ENCODE data around the gene MBOAT2. TPM values are rescaled to one million over a fixed set of nuclear protein-coding genes. Genes with fewer than 3 reads are reported as not detected.

MBOAT2 gene
- total RNA-seq, 5 donors from 2014 or later (not counting 1 experiment from before 2014, with no cell fraction given): 1.3 to 3.0 (median 2.7) TPM

- Mint-ChIP-seq H3K36me3 (no peaks in the 10 kb centered on the region), H3K27ac (no peak overlapping the region), H3K27me3 (peaks cover 0 to 8% of the 10 kb centered on the region in 2 donors), H3K4me3 (no peak overlapping the region), H3K9me3 (no peaks in the 10 kb centered on the region), H3K4me1 (no peaks in the 10 kb centered on the region)
- H3K4me1 ChIP-seq (ENCODE audit: control insufficient read depth in 1 of 2, extremely low read depth in 1 of 2, insufficient read depth in 2 of 2, low read length in 2 of 2): no peaks in the 10 kb centered on the region
- H3K36me3 ChIP-seq (ENCODE audit: control insufficient read depth in 2 of 2, extremely low read depth in 1 of 2, insufficient read depth in 1 of 2, low read length in 1 of 2): no peaks in the 10 kb centered on the region
- ChIA-PET POLR2A (no interaction called here), CTCF (no interaction called here)
- ATAC-seq (replicated peaks in 1 of 4) (no peak), DNase-seq (no peak)
- 93% methylated on average over 5 of the region's 7 CpGs for WGBS (ENCODE audit: insufficient coverage)
- no peak overlapping the region for H3K27ac ChIP-seq (ENCODE audit: low read length)
- H3K9me3 ChIP-seq: no peaks in the 10 kb centered on the region
- no peak overlapping the region for H3K4me3 ChIP-seq (ENCODE audit: control insufficient read depth in 1 of 2, extremely low read depth in 1 of 2, low read length in 1 of 2)
- H3K27me3 ChIP-seq (replicated peaks in 1 of 2; ENCODE audit: control insufficient read depth in 2 of 2, extremely low read depth in 1 of 2, insufficient read depth in 2 of 2, low read length in 1 of 2): no peaks in the 10 kb centered on the region
Measured at GRCh38 chr2:8993902-8994278, 9.6 kb downstream of the MBOAT2 start.

- DNase-seq: no peak
- H3K27me3 ChIP-seq (replicated peaks in 1 of 2; ENCODE audit: control insufficient read depth in 2 of 2, extremely low read depth in 1 of 2, insufficient read depth in 2 of 2, low read length in 1 of 2): no peaks in the 10 kb centered on the region
- H3K4me1 ChIP-seq (ENCODE audit: control insufficient read depth in 1 of 2, extremely low read depth in 1 of 2, insufficient read depth in 2 of 2, low read length in 2 of 2): no peaks in the 10 kb centered on the region
- no peaks in the 10 kb centered on the region for H3K4me1 Mint-ChIP-seq
- no peak overlapping the region for H3K27ac Mint-ChIP-seq
- WGBS (ENCODE audit: insufficient coverage): 83% methylated on average over 4 of the region's 7 CpGs
- ATAC-seq (replicated peaks in 1 of 4): no peak
- H3K4me3 Mint-ChIP-seq: no peak overlapping the region
- H3K9me3 Mint-ChIP-seq: no peaks in the 10 kb centered on the region
- no peaks in the 10 kb centered on the region for H3K9me3 ChIP-seq
- ChIA-PET CTCF (no interaction called here), POLR2A (no interaction called here)
- no peak overlapping the region for H3K4me3 ChIP-seq (ENCODE audit: control insufficient read depth in 1 of 2, extremely low read depth in 1 of 2, low read length in 1 of 2)
- H3K27me3 Mint-ChIP-seq: peaks cover 0 to 8% of the 10 kb centered on the region in 2 donors
- H3K27ac ChIP-seq (ENCODE audit: low read length): no peak overlapping the region
- H3K36me3 Mint-ChIP-seq: no peaks in the 10 kb centered on the region
- H3K36me3 ChIP-seq (ENCODE audit: control insufficient read depth in 2 of 2, extremely low read depth in 1 of 2, insufficient read depth in 1 of 2, low read length in 1 of 2): no peaks in the 10 kb centered on the region
Measured at GRCh38 chr2:8993196-8993901, 10.1 kb downstream of the MBOAT2 start.

GRCh38 chr2:8992643-8993042 lies 10.8 kb downstream of the MBOAT2 start:
- ChIA-PET POLR2A (no interaction called here), CTCF (no interaction called here)
- WGBS (ENCODE audit: insufficient coverage): 61% methylated on average over 2 of the region's 5 CpGs
- DNase-seq: no peak
- no peak for ATAC-seq (replicated peaks in 1 of 4)
- H3K9me3 Mint-ChIP-seq: no peaks in the 10 kb centered on the region
- Histone ChIP-seq H3K27ac (ENCODE audit: low read length) (no peak overlapping the region), H3K27me3 (replicated peaks in 1 of 2; ENCODE audit: control insufficient read depth in 2 of 2, extremely low read depth in 1 of 2, insufficient read depth in 2 of 2, low read length in 1 of 2) (no peaks in the 10 kb centered on the region), H3K36me3 (ENCODE audit: control insufficient read depth in 2 of 2, extremely low read depth in 1 of 2, insufficient read depth in 1 of 2, low read length in 1 of 2) (no peaks in the 10 kb centered on the region), H3K4me1 (ENCODE audit: control insufficient read depth in 1 of 2, extremely low read depth in 1 of 2, insufficient read depth in 2 of 2, low read length in 2 of 2) (no peaks in the 10 kb centered on the region), H3K4me3 (ENCODE audit: control insufficient read depth in 1 of 2, extremely low read depth in 1 of 2, low read length in 1 of 2) (no peak overlapping the region), H3K9me3 (no peaks in the 10 kb centered on the region)
- H3K27ac Mint-ChIP-seq: no peak overlapping the region
- H3K4me3 Mint-ChIP-seq: no peak overlapping the region
- no peaks in the 10 kb centered on the region for H3K36me3 Mint-ChIP-seq
- H3K4me1 Mint-ChIP-seq: no peaks in the 10 kb centered on the region
- peaks cover 0 to 8% of the 10 kb centered on the region in 2 donors for H3K27me3 Mint-ChIP-seq

DNA sequence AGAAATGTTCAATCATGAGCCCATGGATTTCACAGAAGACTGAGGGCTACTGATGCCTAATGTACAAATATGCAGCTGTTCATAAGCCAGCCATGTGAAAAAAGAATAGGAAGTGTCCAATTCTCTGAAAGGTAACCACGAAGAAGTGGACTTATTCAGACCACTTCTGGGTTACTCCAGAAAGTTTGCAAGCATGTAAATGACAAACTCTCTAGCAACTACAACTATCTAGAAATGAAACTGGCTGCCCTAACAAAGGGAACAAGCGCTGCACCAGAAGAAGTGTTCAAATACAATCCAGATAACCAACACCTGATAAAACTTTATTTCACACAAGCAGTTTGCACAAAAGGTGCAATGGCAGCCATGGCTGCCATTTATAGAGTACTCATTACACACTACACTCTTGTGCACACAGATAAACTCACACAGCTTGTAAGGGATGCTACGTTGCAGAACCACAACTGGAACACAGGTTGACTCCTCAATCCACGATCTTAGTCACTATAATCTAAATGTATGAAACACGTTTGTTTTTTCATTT lies 13.9 kb downstream of the MBOAT2 start:
- no peaks in the 10 kb centered on the region for H3K9me3 ChIP-seq
- no peaks in the 10 kb centered on the region for H3K4me1 ChIP-seq (ENCODE audit: control insufficient read depth in 1 of 2, extremely low read depth in 1 of 2, insufficient read depth in 2 of 2, low read length in 2 of 2)
- Mint-ChIP-seq H3K36me3 (no peaks in the 10 kb centered on the region), H3K4me1 (no peaks in the 10 kb centered on the region), H3K9me3 (no peaks in the 10 kb centered on the region), H3K4me3 (no peak overlapping the region), H3K27ac (no peak overlapping the region), H3K27me3 (peaks cover 0 to 9% of the 10 kb centered on the region in 2 donors)
- no peak overlapping the region for H3K4me3 ChIP-seq (ENCODE audit: control insufficient read depth in 1 of 2, extremely low read depth in 1 of 2, low read length in 1 of 2)
- H3K27me3 ChIP-seq (replicated peaks in 1 of 2; ENCODE audit: control insufficient read depth in 2 of 2, extremely low read depth in 1 of 2, insufficient read depth in 2 of 2, low read length in 1 of 2): peaks cover 0 to 3% of the 10 kb centered on the region in 2 experiments
- no peak overlapping the region for H3K27ac ChIP-seq (ENCODE audit: low read length)
- H3K36me3 ChIP-seq (ENCODE audit: control insufficient read depth in 2 of 2, extremely low read depth in 1 of 2, insufficient read depth in 1 of 2, low read length in 1 of 2): no peaks in the 10 kb centered on the region
- ATAC-seq (replicated peaks in 1 of 4) (no peak), DNase-seq (no peak)
- ChIA-PET POLR2A (no interaction called here), CTCF (no interaction called here)
- WGBS (ENCODE audit: insufficient coverage): 100% methylated on average over 1 of the region's 5 CpGs

GRCh38 chr2:8987410-8987809 lies 16.1 kb downstream of the MBOAT2 start:
- 100% methylated on average over 1 of the region's 3 CpGs for WGBS (ENCODE audit: insufficient coverage)
- ATAC-seq (replicated peaks in 1 of 4) (no peak), DNase-seq (no peak)
- no peaks in the 10 kb centered on the region for H3K4me1 Mint-ChIP-seq
- ChIA-PET CTCF (no interaction called here), POLR2A (no interaction called here)
- no peaks in the 10 kb centered on the region for H3K9me3 Mint-ChIP-seq
- no peaks in the 10 kb centered on the region for H3K4me1 ChIP-seq (ENCODE audit: control insufficient read depth in 1 of 2, extremely low read depth in 1 of 2, insufficient read depth in 2 of 2, low read length in 2 of 2)
- H3K27me3 Mint-ChIP-seq: peaks cover 7 to 9% of the 10 kb centered on the region in 2 donors
- H3K4me3 Mint-ChIP-seq: no peak overlapping the region
- no peak overlapping the region for H3K27ac ChIP-seq (ENCODE audit: low read length)
- no peak overlapping the region for H3K4me3 ChIP-seq (ENCODE audit: control insufficient read depth in 1 of 2, extremely low read depth in 1 of 2, low read length in 1 of 2)
- H3K36me3 Mint-ChIP-seq: no peaks in the 10 kb centered on the region
- H3K27ac Mint-ChIP-seq: no peak overlapping the region
- H3K27me3 ChIP-seq (replicated peaks in 1 of 2; ENCODE audit: control insufficient read depth in 2 of 2, extremely low read depth in 1 of 2, insufficient read depth in 2 of 2, low read length in 1 of 2): peaks cover 0 to 3% of the 10 kb centered on the region in 2 experiments
- no peaks in the 10 kb centered on the region for H3K36me3 ChIP-seq (ENCODE audit: control insufficient read depth in 2 of 2, extremely low read depth in 1 of 2, insufficient read depth in 1 of 2, low read length in 1 of 2)
- no peaks in the 10 kb centered on the region for H3K9me3 ChIP-seq

GRCh38 chr2:8986327-8986976 lies 17.0 kb downstream of the MBOAT2 start:
- no peak overlapping the region for H3K27ac ChIP-seq (ENCODE audit: low read length)
- H3K27me3 Mint-ChIP-seq: peaks cover 1 to 9% of the 10 kb centered on the region in 2 donors
- WGBS (ENCODE audit: insufficient coverage): 100% methylated on average over 3 of the region's 11 CpGs
- no peaks in the 10 kb centered on the region for H3K4me1 Mint-ChIP-seq
- H3K27me3 ChIP-seq (replicated peaks in 1 of 2; ENCODE audit: control insufficient read depth in 2 of 2, extremely low read depth in 1 of 2, insufficient read depth in 2 of 2, low read length in 1 of 2): peaks cover 0 to 3% of the 10 kb centered on the region in 2 experiments
- no peaks in the 10 kb centered on the region for H3K36me3 Mint-ChIP-seq
- no peak overlapping the region for H3K27ac Mint-ChIP-seq
- H3K36me3 ChIP-seq (ENCODE audit: control insufficient read depth in 2 of 2, extremely low read depth in 1 of 2, insufficient read depth in 1 of 2, low read length in 1 of 2): no peaks in the 10 kb centered on the region
- no peaks in the 10 kb centered on the region for H3K9me3 ChIP-seq
- no peaks in the 10 kb centered on the region for H3K4me1 ChIP-seq (ENCODE audit: control insufficient read depth in 1 of 2, extremely low read depth in 1 of 2, insufficient read depth in 2 of 2, low read length in 2 of 2)
- no peak overlapping the region for H3K4me3 Mint-ChIP-seq
- H3K9me3 Mint-ChIP-seq: no peaks in the 10 kb centered on the region
- CTCF ChIA-PET: no interaction called here
- H3K4me3 ChIP-seq (ENCODE audit: control insufficient read depth in 1 of 2, extremely low read depth in 1 of 2, low read length in 1 of 2): no peak overlapping the region
- ATAC-seq (replicated peaks in 1 of 4) (no peak), DNase-seq (peak in 1 of 35 experiments; percentile 11)
- POLR2A ChIA-PET: no interaction called here

All from T-cell (primary cell).